Right ventricle myocardium superior (tissue), 1 donor: ENCODE data around the gene SFSWAP. TPM values are rescaled to one million over a fixed set of nuclear protein-coding genes. Genes with fewer than 3 reads are reported as not detected.
"Not testable (repeated sequence)": the region's sequence is repeated elsewhere in the genome, so short reads cannot be mapped to it uniquely, and the experiment has no call there.

Source experiments
- ATAC-seq: fragments of 200-7000 bp; cut with Tn5 transposase; one replicate; pipeline ENCODE4 v1.9.1; 2020; ENCODE audit warnings: mild to moderate bottlenecking; ENCODE audit not compliant: poor library complexity
- DNase-seq: peaks from one replicate; pipeline ENCODE4 v3.0.0-alpha.2; 2020
- intact Hi-C: fragments of 100-400 bp; cut with DNase I; formaldehyde crosslinking; loops from one replicate; pipeline ENCODE4 v1.11.2; 2022
- total RNA-seq: library from RNA; stranded (reverse); fragmentation: NEBNext Ultra II Directional; extraction: Animal tissue kit (Norgen Biotek cat#: 25700); gene quantifications from one replicate; pipeline ENCODE4 v1.2.1, GENCODE V29; 2021
- donor health status: DM: no; HTN: yes; CAD: no; lungs with severe emphysema.

SFSWAP gene
- total RNA-seq, 1 donor from 2014 or later, result 19.4 TPM

DNA sequence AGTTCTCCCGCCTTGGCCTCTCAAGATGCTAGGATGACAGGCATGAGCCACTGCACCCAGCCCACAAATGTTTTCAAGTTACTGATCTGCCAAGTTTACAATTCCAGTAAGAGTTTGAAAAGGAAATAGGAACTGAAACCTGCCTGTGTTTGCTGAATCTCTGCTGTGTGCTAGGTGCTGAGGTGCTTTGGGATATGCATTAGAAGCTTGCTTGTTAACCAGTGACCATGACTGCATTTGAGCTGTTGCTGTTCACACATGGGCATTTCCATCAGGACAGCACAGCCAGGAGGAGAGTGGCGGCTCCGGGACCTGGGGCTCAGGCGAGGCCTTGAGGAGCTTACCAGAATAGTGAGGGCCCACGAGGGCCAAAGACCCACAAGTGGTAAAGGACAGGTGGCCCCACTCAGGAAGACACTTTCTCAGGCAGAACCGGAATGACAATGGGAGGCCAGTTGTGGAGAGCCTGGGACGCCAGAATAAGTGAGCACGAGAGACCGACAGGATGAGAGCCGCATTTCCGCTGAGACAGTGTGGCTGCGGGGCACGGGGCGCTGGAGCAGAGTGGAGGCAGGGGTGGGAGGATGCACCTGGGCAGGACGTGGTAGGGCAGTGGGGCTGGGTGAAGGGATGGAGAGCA is 62.8 kb downstream of the SFSWAP start:
- DNase-seq (no peak), ATAC-seq (no peak)
- intact Hi-C loops, result no loop called here

DNA sequence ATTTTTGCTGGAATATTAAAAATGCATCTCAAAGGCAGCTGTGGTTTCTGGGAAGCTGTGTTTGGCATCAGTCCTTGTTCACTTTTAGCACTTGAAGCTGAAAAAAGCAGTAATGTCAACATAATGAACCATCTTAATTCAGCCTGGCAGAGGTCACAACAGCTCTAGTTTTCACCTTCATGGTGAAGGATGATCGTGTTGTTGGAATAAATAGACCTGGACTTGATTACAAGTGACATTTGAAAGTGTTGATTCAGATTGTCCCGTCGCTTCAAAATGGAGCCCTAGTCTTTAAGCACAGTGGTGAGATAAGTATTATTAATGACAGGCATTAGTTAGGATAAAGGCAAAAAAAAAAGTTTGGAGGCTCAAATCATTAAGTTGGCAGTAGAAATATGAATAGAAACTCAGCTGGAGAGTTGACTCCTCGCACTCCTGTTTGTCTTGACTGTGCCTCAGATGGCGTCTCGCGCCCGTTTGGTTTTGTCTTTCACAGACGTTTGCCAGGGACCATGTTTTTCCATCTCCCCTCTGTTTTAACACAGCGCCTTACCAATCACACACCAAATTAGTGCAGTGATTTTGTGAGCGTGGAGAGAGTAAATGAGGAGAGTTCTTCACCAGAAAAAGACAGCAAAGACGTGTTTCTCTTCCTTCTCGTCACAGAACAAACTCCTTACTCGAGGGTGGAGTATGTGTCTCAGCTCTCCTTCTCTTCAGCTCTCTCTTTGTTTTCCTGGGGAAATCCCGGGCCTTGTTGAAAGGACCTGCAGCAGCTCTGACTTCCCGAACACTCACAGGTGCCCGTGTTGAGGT is 63.9 kb downstream of the SFSWAP start:
- DNase-seq (no peak), ATAC-seq (peak; percentile 59)
- intact Hi-C loops, result no loop called here

DNA sequence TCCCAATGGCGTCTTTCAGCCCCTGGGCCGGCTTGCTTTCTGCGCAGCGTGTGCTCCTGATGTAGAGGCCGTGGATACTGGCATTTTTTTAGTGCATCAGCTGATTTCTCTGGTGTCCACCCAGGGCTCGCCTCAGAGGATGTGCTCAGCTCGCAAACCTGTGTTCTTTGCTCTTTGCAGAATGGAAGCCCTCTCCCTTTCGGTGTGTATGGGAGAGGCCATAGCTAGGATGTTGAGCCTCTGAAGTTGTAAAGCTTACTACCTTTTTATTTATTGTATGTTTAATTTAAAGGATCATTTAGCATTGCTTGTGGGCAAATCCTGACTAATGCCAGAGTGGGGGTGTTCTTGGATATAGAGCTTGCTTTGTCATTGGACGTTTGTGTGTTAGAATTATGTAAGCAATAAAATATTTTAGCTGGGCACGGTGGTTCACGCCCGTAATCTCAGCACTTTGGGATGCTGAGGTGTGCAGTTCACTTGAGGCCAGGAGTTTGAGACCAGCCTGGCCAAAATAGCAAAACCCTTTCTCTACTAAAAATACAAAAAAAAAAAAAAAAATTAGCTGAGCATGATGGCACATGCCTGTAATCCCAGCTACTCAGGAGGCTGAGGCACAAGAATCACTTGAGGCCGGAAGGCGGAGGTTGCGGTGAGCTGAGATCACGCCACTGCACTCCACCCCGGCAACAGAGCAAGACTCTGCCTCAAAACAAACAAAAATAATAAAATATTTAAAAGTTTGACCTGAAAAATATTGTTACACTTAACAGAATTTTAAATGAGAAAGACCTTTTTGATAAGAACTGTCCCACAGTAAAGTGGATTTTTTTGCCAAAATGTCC is 64.7 kb downstream of the SFSWAP start:
- no peak for DNase-seq
- no peak for ATAC-seq
- intact Hi-C loops, result no loop called here

DNA sequence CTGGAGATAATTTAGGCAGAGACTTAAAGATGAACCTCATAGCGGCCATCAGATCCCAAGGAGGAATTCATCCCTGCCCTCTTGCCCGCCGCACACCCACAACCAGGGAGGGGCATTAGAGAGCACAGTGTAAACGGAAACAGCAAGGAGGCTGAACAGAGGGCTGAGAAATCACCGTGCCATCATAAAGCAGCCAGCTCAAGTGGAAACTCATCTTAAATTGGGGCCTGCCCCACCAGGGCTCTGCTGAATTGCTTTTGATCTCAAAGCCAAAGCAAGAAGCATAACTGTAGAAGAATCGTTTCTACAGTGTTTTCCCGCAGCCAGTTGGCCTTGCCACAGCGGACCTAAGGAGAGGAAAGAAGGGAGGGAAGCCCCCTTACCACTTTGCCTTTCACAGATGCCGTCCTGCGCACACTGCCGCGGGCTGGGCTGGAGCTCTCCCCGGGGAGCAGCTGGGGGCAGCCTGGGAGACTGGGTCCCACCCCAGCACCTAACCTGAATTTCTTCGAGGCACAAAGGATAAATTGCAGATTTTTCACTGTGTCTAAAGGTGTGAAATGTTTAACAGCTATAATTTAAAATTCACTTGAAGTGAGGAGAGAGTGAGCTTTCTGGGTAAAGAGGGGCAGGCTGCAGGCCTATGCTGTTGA is 65.5 kb downstream of the SFSWAP start:
- no peak for ATAC-seq
- no peak for DNase-seq
- intact Hi-C loops, result no loop called here

DNA sequence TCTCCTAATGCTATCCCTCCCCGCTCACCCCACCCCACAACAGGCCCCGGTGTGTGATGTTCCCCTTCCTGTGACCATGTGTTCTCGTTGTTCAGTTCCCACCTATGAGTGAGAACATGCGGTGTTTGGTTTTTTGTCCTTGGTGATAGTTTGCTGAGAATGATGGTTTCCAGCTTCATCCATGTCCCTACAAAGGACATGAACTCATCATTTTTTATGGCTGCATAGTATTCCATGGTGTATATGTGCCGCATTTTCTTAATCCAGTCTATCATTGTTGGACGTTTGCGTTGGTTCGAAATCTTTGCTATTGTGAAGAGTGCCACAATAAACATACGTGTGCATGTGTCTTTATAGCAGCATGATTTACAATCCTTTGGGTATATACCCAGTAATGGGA is 66.4 kb downstream of the SFSWAP start:
- intact Hi-C loops, DNase-seq, ATAC-seq: not testable (repeated sequence)

DNA sequence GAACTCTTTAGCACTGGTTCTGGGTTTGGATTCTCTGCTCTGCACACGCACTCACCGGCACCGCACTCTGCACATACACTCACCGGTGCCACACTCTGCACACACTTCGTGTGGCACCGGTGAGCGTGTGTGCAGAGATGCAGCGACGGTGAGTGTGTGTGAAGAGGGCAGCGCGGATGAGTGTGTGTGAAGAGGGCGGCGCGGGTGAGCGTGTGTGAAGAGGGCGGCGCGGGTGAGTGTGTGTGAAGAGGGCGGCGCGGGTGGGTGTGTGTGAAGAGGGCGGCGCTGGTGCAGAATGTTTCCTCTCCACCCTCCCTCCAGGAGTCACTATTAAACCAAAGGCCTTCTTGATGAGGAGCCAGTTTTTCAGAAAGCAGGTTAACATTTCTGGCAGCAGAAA is 68.1 kb downstream of the SFSWAP start:
- no peak for ATAC-seq
- DNase-seq, result no peak
- intact Hi-C loops, result no loop called here

DNA sequence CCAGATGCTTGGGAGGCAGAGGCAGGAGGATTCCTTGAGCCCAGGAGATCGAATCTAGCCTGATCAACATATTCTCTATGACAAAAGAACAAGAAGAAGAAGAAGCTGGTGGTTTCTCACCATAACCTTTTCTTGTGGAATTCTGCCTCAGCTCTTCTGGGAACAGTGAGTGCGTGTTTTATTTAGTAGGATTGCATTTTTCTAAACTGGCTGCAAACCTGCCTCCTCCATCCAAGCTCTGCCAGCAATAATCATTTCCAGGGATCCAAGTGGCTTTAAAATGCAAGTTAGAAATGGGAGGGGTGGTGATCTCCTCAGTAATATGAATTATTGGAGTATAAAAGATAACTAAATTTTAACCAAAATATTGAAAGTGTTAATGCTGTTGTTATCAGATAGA is 71.2 kb downstream of the SFSWAP start:
- no peak for ATAC-seq
- DNase-seq, result no peak
- intact Hi-C loops, result no loop called here

DNA sequence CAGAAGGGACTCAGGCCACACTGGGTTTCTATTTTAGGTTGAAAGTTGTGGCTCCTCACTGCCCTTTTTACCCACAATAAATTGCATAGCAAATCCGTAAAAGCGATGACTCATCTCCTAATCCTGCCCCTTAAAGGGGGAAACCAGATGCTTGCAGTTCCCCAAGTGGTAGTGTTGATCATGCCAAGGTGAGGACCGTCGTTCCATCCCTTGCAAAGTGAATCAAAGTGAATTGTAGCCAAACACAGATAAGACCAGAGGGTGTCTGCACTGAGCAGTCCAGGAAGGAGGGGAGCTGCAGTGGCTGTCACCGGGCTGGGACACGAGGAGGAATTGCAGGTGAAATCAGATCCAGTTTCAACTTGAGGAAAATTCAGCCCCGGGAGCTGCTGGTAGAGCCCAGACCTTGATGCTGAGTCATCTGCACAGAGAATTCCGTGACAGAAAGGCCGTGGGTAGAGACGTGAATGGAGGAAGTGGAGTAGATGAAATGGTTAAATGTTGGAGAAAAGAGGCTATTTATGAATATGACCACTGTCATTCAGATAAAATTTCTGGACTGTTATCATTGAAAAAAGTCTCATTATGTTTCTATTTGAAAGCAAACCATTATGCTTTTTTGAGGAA is 73.1 kb downstream of the SFSWAP start:
- intact Hi-C loops, result no loop called here
- DNase-seq (no peak), ATAC-seq (no peak)

DNA sequence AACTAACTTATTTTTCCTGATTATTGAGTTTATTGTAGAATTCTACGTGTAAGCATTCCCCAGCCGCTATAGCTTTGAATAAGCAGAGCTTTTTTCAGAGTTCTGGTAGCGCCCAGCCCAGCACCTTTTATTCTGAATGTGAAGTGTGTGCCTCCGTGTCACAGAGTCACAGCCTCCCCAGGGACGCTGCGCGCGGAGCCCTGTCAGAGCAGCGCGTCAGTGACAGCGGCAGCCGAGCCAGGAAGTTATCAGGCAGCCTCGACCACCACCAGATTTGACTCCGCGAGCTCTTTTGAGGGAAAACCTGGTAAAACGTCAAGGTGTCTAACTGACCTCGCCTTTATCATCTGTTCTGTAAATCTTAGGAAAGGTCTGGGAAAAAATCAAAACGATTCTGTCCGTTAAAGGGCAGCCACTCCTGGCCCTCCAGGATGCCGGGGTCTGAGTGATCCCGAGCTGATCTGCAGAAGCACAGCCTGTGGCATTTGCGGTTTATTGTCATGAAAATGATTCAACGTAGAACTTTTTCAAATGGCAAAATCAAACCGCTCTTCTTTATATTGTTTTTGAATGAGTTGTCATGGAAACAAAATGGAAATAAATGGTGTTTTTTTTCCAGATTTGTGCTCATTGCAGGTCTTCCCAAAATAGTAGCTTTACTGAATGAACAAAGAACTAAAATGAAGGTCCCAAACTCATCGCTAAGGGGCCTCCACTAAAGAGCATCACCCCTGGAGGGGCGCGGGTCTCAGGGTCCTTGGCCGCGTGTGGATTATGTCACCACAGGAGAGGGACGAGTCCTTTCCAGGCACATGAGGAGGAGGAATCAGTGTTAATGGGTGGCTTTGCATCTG is 74.2 kb downstream of the SFSWAP start:
- DNase-seq (peak; percentile 39), ATAC-seq (no peak)
- intact Hi-C loops, result no loop called here

DNA sequence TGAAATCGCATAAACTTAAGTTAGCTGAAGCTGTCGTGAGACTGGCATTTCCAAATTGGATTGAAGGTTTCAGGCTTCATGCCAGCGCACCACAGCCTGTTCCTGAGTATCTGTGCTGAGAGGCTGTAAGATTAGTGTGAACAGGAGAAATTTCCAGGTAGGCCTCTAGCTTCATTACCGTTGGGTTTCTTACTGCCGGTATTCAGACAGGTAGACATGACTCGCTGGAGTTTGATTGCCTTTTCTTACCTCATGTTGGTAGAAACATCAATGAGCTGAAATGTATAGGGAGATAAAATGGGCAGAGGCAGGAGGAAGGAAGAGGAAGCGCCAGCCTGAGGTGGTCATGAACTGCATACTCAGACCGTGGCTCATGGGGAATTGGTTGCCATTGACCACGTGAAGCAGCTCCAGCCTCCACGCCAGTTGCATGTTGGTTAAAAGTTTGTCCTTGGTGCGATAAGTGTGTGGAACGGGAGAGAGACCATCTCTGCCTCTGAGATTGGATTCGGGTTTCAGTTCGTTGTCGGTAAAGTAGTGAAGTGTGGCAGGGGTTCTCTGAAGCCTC is 75.0 kb downstream of the SFSWAP start:
- no peak for DNase-seq
- intact Hi-C loops, result no loop called here

DNA sequence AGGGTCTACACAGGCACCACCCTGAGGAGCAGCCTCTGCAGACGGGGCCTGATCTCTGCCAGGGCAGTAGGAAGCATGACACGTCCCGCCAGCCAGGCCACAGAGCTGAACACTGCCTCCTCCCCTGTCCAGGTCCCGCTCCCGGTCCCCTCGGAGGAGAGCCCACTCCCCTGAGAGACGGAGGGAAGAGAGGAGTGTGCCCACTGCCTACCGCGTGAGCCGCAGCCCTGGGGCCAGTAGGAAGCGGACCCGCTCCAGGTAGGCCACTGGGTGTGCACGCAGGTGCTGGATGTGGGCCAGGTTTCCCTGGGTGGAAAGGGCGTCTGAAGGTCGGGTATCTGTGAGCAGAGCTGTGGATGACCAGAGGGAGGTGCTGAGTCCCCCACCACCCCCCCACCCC is 75.4 kb downstream of the SFSWAP start:
- DNase-seq (peak; percentile 23), ATAC-seq (peak; percentile 8)
- intact Hi-C loops, result no loop called here

More for the DNA sequence above, 75.0 kb downstream of the SFSWAP start:
- ATAC-seq, result no peak

DNA sequence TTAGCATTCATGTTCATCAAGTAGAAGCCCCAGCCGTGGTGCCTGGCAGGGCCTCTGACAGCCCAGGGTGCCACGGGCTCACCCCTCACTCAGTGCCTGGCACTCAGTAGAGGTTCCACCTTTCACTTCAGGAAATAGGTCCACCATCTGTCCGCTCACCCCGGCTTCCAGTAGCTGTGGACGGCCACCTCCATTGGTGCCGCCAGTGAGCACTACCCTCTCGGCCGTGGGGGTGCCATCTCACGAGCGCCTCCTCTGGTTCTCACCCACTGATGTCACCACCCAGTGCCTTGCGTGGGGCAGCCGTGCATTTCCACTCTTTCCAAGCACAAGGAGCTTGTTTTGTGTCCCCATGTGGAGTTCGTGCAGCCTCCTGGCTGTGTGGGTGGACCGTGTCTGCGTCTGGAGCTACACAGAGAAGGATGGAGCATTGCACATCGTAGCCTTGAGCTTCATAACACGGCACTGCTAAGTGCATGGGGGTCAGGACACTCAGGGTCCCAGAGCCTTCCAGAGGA is 76.3 kb downstream of the SFSWAP start:
- ATAC-seq (no peak), DNase-seq (peak; percentile 34)
- intact Hi-C loops, result no loop called here

DNA sequence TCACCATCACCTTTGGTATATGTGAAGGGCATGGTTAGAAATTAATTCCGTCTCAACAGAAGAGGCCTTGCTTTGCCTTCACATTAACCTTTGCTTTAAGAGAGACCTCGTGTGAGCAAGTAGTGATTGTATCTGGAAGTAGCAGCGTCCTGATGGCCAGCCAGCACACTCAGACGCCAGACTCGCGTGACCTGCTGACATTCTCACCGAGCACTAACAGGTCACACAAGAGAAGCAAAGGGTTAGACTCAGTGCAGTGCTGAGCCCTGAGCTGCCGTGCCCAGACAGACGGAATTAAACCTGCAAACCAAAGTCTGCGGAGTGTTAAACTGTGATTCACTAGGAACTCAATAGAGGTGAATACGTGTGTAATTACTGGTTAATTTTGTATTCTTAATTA is 77.2 kb downstream of the SFSWAP start:
- intact Hi-C loops, result no loop called here

DNA sequence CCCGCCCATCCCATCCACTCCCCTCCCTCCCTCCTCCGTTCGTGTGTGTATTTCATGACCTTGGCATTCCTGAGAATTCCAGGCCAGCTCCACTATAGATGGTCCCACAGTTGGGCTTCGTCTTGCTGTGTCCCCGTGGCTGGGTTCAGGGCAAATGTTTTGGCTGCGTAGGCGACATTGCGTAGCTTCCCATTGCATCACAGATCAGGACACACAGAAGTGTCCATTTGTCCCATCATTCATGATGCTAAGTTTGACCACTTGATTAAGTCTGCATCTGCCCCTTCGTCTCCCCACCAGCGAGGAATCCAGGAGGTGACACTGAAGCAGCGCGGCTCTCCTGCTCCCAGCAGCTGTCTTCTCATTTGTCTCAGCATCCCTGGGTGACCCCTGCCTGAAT is 78.7 kb downstream of the SFSWAP start:
- DNase-seq (peak; percentile 13), ATAC-seq (no peak)
- intact Hi-C loops, result no loop called here

More for the DNA sequence above, 77.2 kb downstream of the SFSWAP start:
- peak; percentile 33 for DNase-seq
- ATAC-seq, result peak; percentile 75

DNA sequence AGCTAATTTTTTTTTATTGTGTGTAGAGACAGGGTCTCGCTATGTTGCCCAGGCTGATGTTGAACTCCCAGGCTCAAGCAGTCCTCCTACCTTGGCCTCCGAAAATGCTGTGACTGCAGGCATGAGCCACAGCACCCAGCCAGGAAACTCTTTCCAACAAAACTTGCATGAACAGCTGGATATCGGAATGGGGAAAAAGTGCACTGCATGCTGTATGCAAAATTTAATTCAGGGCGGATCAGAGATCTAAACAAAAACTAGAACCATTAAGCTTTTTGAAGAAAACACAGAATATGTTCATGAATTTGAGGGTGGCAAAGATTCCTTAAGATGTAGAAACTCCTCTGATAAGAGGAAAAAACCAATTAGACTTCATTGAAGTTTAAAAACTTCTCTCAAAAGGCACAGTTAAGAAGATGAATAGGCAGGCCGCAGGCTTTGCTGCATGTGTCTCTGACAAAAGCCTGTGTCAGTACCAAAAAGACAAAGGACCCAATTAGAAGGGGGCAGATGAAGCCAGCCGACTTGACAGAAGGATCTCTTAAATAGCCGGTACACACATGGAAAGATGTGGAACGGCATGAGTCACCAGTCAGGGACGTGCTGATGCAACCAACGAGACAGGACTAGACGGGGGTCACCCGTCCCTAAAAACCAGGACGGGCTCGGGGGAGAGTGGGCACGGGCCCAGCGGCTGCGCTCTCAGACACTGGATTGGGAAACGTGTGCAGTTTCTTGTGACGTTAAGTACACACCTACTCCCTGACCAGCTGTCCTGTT is 82.5 kb downstream of the SFSWAP start:
- DNase-seq (no peak), ATAC-seq (no peak)
- intact Hi-C loops, result no loop called here

DNA sequence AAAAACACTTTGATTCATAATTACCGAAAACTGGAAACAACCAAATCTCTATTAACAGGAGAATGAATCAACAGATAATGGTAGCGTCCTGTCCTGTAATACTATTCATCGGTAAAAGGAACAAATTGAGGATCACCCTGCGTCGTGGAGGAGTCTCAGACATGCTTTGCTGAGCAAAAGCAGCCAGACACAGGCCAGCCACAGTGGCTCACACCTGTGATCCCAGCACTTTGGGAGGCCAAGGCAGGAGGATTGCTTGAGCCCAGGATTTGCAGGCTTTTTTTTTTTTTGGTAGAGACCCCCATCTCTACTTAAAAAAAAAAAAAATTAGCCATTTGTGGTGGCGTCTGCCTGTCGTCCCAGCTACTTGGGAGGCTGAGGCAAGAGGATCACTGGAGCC is 83.2 kb downstream of the SFSWAP start:
- ATAC-seq (no peak), DNase-seq (no peak)
- intact Hi-C loops, result no loop called here
